NCI-H1105 (cell line): ENCODE results near the gene SPR.

Experiments
- DNase-seq: peaks from one replicate; lab custom pipeline; 2025; lab: John Stamatoyannopoulos, UW

Gene SPR

GRCh38 chr2:72915320-72915906, 28.2 kb downstream of the SPR start:
- no peak for DNase-seq

- DNase-seq: peak; percentile 44
These were observed 28.9 kb downstream of the SPR start for GRCh38 chr2:72915907-72916742.

DNA sequence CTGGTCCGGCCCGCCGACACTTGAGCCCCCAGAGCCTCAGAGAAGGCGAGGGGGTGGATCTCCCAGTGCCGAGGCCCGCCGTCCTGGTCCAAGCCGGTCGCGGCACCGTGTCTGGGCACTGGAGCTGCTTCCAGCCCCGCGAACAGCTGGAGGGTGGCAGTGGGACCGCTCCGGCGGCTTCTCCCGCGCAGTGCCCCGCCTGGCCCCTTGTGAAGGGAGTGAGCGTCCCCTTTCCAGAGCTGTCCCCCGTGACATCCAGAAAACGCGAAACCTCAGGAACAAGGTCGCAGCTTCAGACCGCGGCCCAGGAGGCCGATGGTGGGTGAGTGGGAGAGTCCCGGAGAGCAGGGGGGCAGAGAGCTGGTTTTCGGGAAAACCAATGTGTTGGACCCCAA, 29.5 kb downstream of the SPR start:
- DNase-seq: peak; percentile 8

DNA sequence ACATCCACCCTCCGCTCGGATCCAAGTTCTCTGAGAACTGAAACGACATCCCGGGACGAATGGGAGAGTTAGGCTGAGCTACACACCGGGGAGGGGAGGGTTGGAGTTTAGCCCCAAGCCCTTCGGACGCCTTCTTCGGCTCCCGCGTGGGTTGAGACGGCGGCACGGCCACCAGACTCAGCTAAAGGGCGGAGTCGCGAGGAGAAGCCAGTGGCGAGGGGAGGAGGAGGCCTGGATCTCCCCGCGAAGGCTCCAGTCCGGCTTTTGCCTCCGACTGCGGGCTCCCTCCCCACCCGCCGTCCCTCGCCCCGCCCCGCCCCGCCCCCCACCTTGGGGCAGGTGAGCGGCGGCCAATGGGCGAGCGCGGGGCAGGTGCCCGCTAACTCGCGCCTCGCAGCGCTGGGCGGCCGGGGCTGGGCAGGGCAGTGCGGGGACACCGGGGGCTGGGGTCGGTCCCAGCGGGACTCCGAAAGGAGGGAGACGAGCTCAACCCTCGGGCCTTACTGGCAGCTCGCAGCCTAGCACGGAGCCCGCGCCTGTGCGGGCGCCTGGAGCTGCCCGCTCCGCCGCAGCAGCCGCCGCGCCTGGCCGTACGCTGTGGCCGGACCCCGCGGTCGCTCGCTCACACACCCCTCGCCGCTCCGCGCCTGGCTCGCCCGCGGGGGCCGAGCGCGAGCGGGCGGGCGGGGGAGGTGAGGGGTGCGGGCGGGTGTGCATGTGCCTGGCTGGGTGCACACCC, 30.1 kb downstream of the SPR start, which contains the start of gene EMX1:
TSS of gene EMX1 (plus strand) at position 382 of the 739 bp plus-strand sequence. CDS start at position 716, 334 bp downstream.
- DNase-seq: peak; percentile 72

- no peak for DNase-seq
These were observed 30.8 kb downstream of the SPR start for GRCh38 chr2:72917877-72918553.

DNA sequence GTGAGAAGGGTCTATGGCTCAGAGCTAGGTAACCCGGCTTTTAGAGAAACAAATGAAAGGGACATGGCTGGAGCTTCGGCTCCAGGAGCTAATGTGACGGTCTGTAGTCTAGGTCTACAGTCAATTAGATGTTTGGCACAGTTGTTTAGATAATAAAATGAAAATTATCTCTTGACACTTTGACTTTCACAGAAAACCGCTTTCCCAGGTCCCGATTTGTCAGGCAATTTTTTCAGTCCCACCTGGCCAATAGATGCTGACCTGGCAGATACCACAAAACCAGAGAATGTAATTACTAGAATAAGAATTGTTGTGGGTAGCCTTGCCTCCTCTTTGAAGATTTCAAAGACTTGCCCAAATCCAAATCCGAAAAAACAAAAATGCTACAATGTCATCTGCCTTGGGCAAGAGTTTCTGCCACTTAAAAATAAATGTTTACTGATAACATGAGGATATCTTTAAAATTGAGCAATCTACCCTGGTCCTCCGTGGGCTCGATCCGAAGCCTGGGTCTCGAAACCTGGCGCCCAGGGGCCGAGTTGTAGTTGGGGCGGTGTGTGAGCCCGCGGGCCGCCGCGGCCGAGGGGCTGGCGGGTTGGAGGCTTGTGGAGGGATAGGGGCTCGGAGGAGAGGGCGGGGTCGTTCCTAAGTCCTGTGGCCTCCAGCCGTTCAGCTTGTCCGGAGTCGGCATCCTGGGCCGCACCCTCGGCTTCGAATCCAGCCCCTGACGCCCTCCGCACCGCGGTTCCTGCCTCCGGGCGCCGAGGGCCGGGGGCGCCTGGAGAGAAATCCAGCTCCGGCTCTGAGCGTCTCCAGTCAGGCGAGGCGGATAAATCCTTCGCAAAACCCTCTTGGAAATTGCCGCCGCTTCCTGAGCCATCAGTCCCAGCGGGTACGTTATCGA, 32.5 kb downstream of the SPR start:
- DNase-seq: peak; percentile 49

- DNase-seq: peak; percentile 50
These were observed 33.3 kb downstream of the SPR start for GRCh38 chr2:72920318-72921087.

DNA sequence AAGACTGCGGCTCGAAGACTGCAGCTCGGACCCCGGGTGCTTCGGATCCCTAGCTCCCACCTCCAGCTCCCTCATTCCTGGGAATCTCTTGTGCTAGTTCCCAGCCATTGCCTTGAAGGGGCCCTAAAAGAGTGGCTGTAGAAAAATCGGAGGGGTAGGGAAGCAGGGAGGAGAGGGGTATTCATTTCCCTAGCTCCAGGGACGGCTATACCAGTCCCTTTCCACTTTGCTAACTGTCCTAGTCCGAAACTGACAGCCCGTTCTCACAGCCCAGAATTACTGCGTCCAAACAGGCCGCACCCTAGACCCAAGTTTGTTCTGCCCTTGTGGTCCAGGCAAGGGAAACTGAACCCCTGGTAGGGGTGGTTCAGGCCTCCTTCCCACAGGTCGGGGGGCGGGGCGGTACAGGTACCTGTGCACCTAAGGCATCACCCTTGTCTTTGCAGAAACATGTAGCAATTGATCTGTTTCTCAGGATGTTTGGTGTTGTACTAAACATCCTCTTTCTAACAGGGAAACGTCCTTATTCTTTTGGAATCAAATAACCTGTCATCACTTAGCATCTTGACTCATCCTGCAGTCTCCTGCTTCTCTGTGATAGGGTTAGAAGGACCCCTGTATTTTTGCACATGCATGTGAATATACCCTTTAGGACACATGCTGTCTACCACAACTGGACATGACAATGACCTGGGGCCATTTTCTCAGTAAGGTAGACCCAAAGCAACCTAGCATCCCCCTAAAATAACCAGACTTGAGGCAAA, 34.1 kb downstream of the SPR start:
- DNase-seq: no peak

DNA sequence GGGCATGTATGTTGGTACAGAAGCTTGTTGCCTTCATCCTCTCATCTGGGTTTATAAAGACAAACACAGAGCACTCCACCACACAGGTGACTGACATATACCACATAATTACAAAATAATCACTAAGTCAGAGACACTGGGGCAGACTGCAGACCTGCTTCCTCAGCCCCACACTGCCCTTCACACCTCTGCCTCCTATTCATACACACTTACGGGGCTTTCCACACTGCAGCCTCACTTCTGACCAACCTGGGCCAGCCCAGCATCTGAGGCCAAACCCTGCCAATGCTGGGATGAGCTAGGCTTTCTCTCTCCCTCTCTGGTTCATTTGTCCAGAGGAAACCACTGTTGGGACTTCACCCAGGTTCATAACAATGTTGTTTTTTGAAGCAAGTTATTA, 34.6 kb downstream of the SPR start:
- no peak for DNase-seq

GRCh38 chr2:72923833-72924352, 36.7 kb downstream of the SPR start:
- DNase-seq: no peak

GRCh38 chr2:72924353-72925240, 37.4 kb downstream of the SPR start:
- peak; percentile 15 for DNase-seq

- no peak for DNase-seq
These were observed 38.2 kb downstream of the SPR start for GRCh38 chr2:72925328-72925943.

DNA sequence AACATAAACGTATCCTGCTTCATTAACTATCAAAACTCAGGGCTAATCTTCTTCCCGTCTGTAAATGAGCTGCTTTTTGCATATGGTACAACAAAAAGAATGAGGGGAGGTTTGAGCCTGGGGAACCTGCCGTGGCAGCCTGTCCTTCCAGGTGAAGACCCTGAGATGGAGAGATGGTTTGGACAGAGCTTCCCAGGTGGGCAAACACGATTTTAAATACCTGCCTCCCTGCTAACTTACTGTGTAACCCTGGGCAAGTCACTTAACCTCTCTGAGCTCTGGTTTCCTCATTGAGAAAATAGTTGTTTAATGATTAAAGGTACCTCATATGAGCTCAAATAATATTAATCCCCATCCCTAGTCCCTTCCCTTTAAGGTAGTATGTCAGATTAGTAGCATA, 39.2 kb downstream of the SPR start:
- DNase-seq: no peak

DNA sequence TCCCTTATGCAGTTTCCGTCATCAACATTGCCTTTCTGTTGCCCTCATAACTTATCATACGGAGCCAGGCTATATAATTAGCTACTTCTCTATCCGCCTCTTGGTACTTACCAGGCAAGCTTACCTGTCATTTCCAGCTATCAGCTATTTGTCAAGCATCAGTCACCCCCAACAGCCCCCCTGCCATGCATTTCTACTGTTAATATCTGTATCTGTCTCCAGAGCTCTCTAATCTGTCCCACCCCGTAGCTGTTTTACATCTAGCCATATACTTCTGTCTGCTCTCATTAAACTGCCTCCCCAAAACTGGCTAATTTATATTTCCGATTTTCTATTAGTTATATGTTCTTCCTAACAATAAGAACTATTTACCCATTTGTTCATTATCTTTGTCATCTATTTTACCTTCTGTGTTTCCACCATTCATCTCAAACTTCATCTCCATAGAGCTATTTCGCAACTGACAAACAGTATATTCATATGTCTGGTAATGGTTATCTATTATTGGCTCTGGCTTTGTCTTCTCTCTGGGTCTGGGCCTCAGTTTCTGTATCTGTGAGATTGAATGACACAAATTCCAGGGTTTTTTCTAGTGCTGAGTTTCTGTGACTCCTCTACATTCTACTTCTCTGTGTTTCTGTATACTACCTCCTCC, 39.7 kb downstream of the SPR start:
- no peak for DNase-seq

- DNase-seq: no peak
These were observed 40.7 kb downstream of the SPR start for GRCh38 chr2:72927619-72928550.

DNA sequence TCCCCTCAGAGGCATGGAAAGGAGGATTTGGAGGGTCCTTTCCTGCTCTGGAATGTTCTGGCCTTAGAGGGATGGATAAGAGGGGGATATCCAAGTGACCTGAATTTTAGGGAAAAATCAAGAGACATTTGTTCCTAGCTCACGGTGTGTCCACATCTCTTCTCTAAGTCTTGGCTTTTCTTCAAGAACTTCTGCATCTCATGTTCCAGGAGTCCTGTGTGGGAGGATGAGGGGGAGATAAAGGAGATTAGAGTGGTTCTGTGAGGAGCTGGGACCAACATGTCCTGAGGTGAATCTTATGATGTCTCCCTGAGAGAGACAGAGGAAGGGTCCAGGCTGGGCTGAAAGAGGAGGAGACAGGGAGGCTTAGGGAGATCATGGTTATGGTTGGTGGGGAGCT, 41.8 kb downstream of the SPR start:
- DNase-seq: no peak
